ENCODE measurements around the gene FUT6.

DNA sequence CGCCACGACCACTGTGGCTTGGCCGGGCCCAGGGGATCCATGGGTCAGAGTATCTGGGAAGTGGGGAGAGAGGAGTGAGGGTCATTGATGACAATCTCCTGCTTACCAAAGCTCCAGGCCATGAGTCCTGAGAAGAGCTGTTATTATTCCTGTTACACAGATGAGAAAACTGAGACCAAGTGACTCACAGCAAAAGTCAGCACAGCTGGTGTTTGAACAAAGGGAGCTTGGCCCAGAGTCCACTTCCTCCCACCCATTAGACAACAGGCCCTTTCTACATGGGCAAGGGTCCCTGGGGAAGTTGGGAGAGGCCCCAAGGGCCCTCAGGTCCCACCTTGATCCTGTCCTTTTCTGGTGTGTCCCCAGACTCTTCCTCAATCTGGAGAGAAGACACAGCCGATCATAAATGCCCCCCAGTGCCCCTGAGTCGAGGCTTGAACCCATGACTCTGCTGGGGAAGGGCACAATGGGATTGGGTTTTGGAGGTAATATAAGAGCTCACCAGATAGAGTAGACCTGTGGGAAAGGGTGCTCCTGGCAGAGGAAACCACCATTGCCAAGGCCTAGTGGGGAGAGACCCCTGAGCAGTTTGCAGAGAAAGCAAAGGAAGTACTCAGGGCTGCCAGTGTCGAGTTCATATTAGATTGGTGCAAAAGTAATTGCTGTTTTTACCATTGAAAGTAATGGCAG lies 6.8 kb downstream of the FUT6 start:
- TF ChIP-seq TAF1 (IDR thresholded peaks at IDR 0.05; ENCODE audit: borderline replicate concordance, low read depth, low read length) (no peak), POLR2A (IDR thresholded peaks at IDR 0.05; ENCODE audit: low read depth, low read length) (no peak), POLR2AphosphoS5 (IDR thresholded peaks at IDR 0.05; ENCODE audit: low read depth, low read length) (no peak)

Data from GM12892 (cell line).